ENCODE results near the gene ARVCF.

Gene ARVCF

GRCh38 chr22:19984851-19985811 is 31.5 kb downstream of the ARVCF start:
- no peak for DNase-seq

GRCh38 chr22:19984201-19984753 is 32.3 kb downstream of the ARVCF start:
- DNase-seq: peak; percentile 60

- DNase-seq: no peak
Measured at GRCh38 chr22:19983741-19984140, 32.9 kb downstream of the ARVCF start.

DNA sequence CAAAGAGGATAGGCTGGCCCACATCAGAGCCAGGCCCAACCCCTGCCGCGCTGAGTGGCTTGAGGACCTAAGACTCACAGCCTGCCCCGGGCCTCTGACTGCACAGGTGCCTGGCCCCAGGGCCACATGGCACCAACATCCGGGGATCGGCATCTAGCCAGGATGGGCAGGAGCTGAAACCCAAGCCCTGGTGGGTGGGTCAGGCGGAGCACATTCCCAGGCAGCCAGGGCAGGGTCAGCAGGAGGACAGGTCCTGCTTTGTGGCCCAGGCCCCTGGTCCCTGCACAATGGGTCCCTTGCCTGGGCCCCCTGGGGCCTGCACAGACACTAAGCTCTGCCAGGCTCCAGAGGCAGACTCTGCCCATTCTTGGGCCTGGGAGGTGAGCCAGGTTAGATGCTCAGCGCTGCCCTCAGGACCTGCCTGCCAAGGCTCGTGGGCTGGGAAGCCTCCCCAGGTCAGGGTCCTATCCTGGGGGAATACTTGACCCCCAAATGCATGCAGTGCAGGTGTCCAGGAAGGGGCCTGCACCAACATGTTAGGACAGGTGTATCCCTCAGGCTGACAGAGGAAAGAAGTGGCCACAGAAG is 33.5 kb downstream of the ARVCF start:
- no peak for DNase-seq

DNA sequence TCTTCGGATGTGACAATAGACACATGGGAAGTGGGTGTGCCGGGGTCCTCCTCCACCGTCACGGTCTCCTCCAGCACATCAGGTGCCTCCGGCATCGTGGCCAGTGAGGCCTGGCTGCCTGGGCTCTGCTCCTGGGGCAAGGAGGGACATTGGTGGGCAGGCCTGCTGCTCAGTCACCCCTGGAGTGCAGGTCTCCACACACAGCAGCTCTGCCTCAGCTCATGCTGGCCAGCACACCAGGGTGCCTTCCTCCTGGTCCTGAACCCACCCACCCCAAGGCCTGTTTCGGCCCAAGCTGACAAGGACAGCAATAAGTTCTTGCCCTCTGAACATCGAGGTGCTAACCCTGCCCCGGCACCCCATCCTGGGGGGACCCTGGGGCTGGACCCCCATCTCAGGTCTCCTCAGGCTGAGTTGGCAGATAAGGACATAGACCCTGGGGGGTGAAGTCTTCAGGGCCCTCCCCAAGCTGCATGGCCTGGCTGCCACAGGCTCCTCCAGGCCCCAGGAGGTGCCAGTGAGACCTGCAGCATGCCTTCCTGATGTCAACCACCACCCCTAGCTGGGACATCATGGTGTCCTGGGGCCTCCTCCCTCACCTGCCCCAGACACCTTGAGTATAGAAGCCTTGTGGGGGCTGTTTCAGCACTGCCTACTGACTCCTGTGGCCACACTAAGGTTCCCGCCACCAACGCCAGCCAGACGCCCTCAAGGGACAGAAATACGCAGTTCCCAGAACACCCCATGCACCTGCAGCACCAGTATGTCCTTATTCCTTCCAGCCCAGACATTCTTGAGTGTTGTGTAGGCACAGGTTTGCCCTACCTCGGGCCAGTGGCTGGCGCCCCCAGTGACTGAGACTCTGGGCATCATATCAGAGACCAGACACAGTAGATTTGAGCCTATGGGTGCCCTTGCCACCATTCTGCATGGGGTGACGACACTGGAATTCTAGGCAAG is 34.4 kb downstream of the ARVCF start:
- no peak for DNase-seq

- no peak for DNase-seq
Measured at GRCh38 chr22:19981171-19981960, 35.3 kb downstream of the ARVCF start.

- no peak for DNase-seq
Measured at GRCh38 chr22:19980766-19981165, 35.9 kb downstream of the ARVCF start.

- no peak for DNase-seq
Measured at GRCh38 chr22:19979712-19980493, 36.7 kb downstream of the ARVCF start.

GRCh38 chr22:19978748-19979147 is 37.9 kb downstream of the ARVCF start:
- DNase-seq: no peak

- no peak for DNase-seq
Measured at GRCh38 chr22:19977296-19978243, 39.1 kb downstream of the ARVCF start.

DNA sequence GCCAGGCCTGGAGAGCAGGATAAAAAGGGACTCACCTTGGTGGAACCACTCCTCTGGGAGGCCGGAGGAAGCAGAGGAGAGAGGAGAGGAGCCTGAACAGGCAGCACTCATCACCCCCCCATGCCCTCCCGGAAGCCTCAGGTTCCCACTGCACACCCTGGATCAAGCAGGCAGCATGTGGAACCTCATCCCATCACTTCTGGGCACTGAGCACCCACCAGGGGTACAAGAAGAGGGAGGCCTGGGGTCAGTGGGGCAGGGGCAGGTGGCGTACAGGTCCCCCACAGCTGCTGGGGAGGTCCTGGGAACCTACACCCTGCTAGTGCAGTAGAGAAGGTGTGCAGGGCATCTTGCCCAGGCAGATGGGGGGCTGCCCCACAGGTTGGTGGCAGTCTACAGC is 40.0 kb downstream of the ARVCF start:
- no peak for DNase-seq

GRCh38 chr22:19975707-19976035 is 41.0 kb downstream of the ARVCF start:
- no peak for DNase-seq

GRCh38 chr22:19974935-19975706 is 41.5 kb downstream of the ARVCF start:
- no peak for DNase-seq

GRCh38 chr22:19974268-19974861 is 42.3 kb downstream of the ARVCF start:
- DNase-seq: peak; percentile 87

DNA sequence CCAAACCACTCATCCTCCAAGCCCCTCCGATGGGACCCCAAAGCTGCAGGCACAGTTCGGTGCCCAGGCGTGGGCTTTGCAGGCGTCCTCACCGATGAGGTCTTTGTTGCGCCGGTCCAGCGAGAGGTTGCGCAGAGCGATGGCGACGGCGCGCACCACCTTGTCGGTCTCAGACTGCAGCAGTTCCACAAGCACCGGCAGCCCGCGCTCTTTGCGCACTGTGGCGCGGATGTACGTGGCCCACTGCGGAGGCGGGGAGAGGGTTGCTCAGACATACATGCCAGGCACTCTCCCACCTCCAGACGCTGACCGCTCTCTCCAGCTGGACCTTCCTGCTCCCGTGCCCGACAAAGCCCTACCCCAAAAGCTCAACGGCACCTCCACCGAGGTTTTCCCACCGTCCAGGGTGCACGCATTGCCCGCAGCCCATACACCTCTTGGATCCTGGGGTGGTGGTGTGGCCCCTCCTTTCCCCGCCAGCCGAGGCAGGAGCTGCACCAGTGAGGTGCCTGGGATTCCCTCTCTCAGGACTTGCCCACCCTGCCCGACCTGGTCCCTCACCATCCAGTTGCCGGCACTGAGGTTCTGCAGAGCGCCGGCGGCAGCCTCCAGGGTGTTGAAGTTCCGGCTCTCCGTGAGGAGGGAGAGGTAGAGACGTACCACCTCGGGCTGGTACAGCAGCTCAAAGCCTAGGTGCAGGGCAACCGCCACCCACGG is 42.9 kb downstream of the ARVCF start:
- no peak for DNase-seq

DNA sequence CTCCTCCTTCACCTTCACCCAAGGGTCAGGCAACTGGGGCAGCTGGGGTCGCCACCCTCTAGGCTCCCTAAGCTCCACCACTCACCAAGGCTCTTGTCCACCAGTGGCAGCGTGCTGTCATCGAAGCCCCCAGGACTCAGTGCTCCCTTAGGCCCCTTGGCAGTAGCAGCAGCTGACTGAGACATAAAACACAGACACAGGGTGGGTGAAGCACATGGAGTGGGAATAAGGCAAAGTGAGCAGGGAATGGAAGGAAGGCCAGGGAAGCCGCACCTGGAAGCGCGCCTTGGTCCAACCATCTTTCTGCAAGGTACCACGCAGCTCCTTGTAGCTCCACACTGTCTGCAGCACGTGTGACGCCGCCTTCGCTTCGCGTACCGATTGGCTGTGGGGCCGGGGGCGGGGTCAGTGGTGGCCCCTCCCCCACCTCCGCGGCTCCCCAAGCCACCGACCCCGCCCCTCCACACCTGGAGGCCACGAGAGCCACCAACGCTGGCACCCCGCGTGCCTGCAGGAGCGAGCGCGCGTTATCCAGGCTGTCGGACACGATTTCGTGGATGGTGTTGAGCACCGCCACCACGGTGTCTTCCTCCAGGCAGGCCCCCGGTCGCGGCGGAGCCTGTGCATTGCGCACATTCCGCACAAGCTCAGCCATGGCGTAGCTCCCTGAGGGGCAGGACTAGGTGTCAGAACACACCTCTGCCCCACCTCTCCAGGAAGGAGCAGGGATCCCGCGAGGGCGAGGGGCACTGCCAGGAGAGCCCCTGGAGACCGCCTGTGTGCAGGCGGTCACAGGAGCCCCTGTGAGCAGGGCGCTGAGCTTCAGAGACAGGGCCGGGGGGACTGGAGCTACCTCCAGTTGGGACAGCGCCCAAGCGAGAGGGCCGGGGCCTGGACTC is 43.7 kb downstream of the ARVCF start:
- no peak for DNase-seq

DNA sequence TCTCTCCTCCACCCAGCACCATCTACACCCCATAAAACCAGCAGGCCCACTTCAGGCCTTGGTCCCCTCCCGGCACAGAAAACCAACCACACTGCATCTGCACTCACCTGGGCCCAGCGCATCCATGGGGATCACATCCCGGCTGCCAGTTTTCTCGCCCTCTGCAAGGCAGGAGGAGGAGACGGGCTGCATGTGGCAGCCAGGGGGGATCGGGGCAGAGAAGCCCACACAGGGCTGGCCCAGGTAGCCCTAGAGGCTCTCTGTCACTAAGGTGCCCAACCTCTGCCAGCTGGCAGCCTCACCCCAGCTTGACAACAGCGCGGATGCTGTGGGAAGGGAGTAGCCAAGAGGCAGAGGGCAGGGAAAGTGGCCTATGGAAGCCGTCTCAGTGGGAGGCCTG is 44.4 kb downstream of the ARVCF start:
- DNase-seq: no peak
